Cardiac fibroblast (primary cell): ENCODE results near the gene PSRC1.

Experiments used
- DNase-seq, 2 donors: peaks; one replicate each; pipeline versions ENCODE4 v3.0.0 to v3.0.0-alpha.2; 2010; ENCODE audit warnings: low read depth in 2 of 2
- H3K4me3 ChIP-seq, 2 donors: replicated peaks in 1 of 2; 1 replicate in 1 of 2; 2 replicates in 1 of 2; pipeline ENCODE4 v1.5.1; 2011; ENCODE audit warnings: low read depth in 2 of 2, low read length in 2 of 2, mild to moderate bottlenecking in 2 of 2, moderate library complexity in 1 of 2
- CTCF ChIP-seq: IDR thresholded peaks from one replicate; pipeline ENCODE4 v1.5.1; 2011; ENCODE audit warnings: low read depth, mild to moderate bottlenecking, low read length, inconsistent platforms

Gene PSRC1

GRCh38 chr1:109252893-109253802, 29.8 kb downstream of the PSRC1 start:
- no peak overlapping the region for H3K4me3 ChIP-seq
- TF ChIP-seq CTCF: no peak
- DNase-seq: peak in 1 of 2 donors; percentile 52

GRCh38 chr1:109252167-109252892, 30.6 kb downstream of the PSRC1 start:
- no peak overlapping the region for H3K4me3 ChIP-seq
- TF ChIP-seq CTCF: no peak
- DNase-seq: no peak

GRCh38 chr1:109251277-109252166, 31.4 kb downstream of the PSRC1 start:
- DNase-seq: no peak
- no peak overlapping the region for H3K4me3 ChIP-seq
- TF ChIP-seq CTCF: no peak

- TF ChIP-seq CTCF: no peak
- no peak for DNase-seq
- no peak overlapping the region for H3K4me3 ChIP-seq
These were observed 32.3 kb downstream of the PSRC1 start for GRCh38 chr1:109250454-109251276.

- DNase-seq: no peak
- no peak for TF ChIP-seq CTCF
- peak overlapping the region; percentile 27 to 36 for H3K4me3 ChIP-seq
These were observed 33.1 kb downstream of the PSRC1 start for GRCh38 chr1:109249654-109250401.
